Activated CD4-positive, alpha-beta T cell treated with anti-CD3 and anti-CD28 coated beads, Interleukin-10, Interleukin-2, amounts not matched to agents 100 ng/mL and 50 ng/mL, durations not matched to agents 16 hours and 8 hours (primary cell): Measurements from ENCODE around the gene LGR6.

Experiments used
- DNase-seq: peaks from one replicate; pipeline ENCODE4 v3.0.0-alpha.2; 2020

LGR6 gene

DNA sequence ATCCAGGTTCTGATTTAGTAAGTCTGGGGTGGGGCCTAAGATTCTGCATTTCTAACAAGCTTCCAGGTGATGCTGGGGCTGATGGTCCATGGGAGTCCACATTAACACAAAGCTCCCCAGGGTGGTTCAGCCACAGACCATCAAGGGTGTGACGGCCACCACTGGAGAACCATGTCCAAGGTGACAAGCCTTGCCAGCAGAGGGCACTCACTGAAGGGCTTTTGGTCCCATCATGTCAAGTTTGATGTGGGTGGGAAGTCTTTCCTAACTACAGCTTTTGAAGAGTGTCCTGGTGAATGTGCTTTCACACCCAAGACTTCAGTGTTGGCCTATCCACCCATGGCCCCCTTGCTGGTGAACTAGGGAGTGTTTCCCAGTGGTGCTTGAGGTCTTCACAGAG lies 81.0 kb downstream of the LGR6 start:
- peak; percentile 46 for DNase-seq

DNA sequence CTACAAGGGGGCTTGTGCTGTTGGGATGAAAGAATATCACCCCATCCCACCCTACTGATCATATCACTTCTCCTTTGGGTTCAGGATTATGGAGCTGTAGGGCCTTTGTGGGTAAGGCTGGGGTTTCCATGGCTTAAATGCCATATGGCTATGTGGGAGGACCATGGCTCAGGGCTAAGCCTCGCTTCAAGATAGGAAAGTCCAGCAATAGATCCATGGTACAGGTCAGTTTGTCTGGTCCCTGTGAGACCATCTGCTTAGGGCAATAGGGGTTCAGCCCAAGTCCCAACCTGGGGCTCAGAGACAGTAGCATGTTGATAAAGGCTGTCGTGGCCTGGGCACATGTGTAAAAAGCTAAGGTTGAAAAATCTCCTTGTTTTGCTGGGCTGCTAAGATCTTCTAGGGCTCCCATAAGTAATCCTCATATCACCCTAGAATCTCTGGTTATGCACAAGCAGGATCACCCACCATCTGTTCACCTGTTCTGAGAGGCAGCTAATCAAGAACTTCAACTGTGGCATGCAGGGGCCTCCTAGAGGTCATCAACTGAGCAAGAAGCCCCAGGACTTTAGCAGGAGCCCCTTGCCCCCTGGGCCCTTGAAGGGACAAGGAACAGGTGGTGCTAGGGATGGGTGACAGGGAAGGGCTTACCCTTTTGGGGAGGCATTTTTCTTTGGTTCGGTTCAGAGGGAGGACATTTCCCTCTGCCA lies 81.6 kb downstream of the LGR6 start:
- no peak for DNase-seq

DNA sequence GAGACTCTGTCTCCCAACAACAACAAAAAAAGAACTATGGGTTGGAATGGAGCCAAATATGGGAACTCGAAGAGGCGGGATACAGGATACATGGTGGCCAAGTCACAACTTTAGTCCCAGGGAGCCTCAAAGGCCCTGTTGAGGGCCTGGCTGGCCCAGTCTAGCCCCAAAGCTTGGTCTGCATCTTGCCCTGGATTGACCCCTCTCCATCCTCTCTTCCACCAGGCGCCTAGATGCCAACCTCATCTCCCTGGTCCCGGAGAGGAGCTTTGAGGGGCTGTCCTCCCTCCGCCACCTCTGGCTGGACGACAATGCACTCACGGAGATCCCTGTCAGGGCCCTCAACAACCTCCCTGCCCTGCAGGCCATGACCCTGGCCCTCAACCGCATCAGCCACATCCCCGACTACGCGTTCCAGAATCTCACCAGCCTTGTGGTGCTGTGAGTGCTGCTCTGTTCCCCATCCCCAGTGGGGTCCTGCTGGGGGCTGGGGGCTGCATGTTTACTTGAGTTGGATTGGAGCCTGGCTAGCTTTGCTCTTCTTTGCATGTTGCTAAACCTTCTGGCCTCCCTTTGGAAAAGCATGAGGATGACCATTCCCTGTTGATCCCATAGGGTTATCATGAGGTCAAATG lies 82.6 kb downstream of the LGR6 start:
- no peak for DNase-seq

DNA sequence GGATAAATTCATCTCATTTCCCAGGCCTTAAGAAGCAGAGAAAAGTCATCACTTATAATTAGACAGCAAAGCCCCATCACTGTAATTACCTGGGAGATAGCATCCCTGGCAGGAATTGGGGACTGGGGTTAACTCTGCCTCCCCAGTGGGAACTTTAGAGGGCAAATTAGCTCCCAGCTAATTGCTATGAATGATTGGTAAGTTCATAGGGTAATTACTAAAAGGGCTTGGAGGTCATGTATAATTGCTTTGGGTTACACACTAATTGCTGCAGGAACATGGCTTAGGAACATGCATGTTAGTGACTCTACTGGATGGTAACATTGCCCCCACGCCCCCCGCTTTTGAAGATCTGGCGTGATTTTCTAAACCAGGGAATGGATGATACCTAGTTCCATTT lies 83.3 kb downstream of the LGR6 start:
- no peak for DNase-seq

DNA sequence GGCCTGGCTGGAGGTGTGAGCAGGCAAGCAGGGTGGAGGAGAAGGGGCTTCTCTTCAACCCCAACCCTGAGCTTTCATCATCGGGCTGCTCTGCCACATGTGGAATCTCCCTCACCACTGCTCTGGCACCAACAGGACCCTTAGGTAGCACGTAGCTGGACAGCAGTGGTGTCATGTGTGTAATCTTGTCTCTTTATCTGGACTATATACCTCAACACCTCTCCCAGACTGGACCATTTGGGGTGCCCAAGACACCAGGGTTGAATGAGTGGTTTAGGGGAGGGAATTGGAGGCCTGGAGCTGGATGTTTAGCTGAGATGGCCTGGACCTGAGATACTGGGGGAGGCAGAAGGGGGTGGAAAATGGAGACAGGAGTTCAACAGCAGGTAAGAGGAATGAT lies 85.2 kb downstream of the LGR6 start:
- DNase-seq = no peak

DNA sequence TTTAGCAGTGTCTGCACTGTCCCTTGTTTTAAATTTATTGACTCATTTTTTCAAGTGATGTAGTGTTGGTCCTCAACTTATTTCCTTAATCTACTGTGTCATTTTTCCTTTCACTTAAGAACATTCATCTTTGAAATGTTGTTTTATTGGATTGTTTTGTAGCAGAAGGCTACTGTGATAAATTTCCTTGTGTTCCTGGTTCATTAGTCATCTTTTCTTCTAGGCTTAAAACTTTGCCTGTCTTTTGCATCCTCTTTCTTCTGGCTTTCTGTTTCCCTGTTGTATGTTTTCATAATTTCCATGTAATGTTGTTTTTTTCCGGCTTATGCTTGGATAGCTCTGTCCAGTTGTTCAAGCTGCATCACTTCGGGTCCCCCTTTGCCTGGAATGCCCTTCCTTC lies 86.2 kb downstream of the LGR6 start:
- DNase-seq = no peak

DNA sequence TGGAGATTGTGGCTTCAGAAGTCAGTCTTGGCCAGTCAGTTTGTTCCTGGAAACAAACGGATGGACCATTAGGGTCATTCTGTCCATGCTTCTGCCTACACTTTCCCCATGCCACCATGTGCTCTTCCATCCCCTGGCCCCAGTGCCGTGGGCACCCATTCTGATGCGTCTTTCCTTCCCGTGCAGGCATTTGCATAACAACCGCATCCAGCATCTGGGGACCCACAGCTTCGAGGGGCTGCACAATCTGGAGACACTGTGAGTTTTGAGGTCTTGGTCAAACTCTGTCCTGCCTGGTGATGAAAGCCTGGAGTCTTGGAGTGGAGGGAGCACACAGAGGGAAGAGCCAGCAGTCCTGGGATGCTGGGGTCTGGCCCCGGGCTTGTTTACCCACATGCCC lies 87.0 kb downstream of the LGR6 start:
- DNase-seq = no peak

DNA sequence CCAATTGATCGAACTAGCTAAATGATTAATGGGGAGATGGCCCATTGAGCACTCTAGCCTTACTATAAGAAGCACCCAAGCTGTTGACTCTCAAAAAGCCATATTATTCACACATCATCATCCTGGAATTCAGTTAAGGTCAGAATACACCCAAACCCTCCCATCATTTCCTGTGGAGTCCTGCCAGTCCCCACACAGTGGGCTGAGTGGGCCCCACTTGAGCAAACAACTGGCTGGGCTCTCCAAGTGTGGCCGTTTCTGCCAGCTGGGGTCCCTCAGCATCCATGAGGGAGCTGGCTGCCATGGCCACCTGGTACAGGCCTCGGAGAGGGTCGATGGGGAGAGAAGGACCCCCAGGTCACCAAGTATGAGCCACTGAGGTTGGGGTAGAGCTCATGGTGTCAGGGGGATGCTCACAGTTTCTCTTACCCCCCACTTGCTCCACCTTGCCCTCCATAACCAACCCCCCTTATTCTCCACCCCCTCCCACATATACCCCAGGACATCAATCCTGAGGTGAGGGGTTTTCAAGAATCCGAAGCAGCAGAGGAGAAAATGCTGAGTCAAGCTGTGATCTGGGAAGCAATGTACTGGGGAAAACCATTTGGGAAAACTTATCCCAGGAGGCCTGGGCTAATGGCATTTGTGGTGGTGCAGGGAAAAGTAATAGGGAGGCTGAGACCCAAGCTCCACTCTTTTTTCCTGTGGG lies 87.9 kb downstream of the LGR6 start:
- no peak for DNase-seq

DNA sequence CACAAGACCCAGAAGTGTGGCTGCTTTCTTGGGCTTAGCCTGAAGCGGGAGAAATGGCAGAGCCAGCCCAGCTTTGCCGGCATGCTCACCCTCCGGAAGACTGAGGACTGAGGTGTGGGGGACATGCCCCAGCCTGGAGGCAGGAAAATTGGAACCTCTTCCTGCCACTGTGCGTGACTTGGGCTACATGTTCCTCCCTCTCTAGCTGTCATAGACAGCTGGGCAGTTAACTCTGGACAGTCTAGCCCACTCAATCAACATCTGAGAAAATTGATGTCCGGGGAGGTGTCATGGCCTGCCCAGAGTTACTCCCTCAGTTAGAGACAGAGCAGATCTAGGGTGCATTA lies 88.4 kb downstream of the LGR6 start:
- DNase-seq = no peak

DNA sequence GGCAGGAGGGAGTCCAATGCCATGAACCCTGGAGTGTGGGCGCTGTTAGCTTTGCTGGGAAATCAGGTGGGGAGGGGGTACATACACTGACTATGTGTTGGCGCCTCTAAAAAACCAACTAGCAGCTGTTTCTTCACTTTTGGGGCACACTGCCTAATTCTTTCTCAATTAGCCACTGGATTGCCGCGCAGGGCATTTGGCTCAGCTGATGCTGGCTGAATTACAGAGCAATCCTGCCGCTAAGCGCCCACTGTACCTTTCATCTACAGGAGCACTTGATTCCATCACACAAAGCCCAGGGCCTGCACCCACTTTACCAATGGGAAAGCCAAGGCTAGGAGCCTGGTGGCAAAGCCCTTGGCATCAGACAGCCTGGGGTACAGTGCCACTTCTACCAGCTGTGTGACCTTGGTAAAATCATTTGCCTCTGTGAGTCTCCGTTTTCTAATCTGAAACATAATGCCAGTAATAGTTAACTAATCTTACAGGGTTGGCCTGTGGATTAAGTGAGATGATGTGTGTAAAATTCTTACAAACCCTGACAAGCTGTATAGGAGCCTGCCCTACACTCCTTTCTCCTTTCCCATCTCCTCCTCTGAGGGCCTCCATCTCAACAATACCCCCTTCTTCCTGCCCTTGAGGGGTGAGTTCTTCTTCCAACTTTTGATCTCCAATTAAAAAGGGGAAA lies 89.1 kb downstream of the LGR6 start:
- DNase-seq = no peak

DNA sequence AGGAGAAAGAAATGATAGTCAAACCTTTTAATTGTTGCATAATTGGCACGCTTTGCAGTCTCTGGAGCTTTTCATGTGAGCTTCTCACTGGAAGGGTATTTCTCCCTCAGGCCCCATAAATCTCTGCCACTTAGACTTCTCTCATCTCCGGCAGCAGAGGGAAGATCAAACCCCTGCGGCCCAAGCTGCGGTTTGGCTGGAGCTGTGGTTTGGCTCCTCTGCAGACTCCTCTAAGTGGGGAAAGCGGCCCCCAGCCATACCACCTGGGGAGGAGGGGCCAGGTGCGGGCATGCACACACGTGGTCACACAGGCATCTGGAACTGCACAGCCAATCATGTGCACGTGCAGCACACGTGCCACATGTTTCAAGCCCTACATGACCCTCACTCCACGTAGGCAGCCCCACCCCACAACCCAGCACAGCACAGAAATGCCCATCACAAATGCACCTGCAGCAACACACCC lies 89.8 kb downstream of the LGR6 start:
- DNase-seq = no peak

DNA sequence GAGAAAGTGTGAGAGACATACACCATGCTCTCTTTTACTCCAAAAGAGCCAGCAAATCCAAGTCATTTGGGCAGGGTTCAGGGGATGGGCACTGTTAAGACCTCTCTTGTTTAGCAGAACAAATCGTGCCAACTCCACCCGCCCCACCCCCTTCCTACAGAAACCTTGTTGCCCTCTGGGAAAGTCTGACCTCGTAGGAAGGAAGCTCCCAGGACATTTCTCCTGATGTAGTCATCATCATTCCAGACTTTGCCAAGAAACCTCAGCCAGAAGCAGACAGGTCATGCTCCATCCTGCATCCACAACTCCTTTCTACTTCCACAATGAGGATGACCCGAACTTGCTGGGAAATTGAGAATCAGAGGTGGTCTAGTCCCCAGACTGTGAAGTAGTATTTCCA lies 90.4 kb downstream of the LGR6 start:
- DNase-seq = no peak

DNA sequence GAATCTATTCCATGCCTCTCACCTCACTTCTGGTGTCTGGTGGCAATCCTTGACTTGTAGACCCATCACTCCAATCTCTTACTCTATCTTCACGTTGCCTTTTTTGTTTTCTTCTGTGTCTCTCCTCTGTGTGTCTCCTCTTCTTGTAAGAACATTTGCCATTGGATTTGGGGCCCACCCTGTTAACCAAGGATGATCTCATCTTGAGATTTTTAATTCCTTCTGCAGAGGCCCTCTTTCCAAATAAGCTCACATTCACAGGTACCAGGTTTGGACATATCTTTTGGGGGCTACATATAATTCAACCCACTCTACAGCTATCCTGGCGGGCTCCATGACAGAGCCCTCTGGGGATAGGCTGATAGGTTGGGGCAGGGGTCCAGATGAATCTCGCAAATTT lies 92.3 kb downstream of the LGR6 start:
- no peak for DNase-seq

DNA sequence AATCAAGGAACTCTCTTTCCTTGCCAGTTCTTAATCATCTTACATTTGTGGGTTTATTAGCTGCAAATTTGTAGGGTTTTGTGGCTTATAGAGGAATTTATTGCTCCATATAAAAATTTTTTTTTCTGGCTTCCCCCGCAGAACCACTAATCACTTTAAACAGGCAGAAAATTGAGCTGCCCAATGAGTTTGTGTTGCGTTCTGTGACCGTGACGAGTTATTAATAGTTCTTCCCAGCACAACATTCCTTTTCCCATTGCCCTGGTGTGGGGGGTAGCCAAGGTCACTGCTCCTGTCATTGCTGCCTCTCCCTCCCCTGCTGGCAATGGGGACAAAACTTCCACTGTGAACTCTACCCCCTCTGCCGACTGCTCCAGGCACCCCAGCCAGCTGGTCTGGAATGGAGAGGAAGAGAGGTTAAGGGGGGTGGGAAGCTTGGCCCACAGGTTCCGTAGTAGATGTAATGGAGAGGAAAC lies 93.1 kb downstream of the LGR6 start:
- DNase-seq = no peak

DNA sequence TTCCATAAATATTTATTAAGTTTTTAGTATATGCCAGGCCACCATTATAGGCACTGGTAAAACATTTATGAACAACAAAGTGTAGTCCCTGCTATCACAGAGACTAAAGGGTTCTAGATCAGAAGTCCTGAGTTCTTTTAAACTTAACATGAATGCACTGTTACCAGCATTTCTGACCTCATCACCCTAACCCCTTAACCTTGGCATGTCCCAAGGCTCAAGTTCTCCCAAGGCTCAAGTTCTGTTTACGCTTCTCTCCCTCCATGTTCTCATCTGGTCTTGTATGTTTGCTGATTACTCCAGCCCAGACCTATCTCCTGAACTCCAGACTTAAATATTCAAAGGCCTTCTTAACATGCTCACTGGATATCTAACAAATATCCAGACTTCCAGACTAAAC lies 93.6 kb downstream of the LGR6 start:
- no peak for DNase-seq

DNA sequence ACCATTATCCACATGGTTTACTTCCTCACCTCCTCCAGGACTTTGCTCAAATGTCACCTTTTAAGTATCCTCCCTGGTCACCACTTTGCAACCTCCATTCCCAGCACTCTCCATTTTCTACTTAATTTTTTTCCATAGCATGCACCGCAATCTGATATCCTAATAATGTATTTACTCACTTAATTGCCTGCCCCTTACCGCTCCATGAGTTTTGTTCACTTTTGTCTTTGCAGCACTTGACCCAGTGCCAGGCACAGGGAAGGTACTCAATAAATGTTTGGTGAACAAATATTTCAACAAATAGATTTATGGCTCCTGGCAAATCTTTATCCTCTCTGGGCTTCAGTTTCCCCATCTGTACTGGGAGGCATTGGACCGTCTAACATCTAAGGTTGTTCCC lies 94.6 kb downstream of the LGR6 start:
- DNase-seq = no peak

DNA sequence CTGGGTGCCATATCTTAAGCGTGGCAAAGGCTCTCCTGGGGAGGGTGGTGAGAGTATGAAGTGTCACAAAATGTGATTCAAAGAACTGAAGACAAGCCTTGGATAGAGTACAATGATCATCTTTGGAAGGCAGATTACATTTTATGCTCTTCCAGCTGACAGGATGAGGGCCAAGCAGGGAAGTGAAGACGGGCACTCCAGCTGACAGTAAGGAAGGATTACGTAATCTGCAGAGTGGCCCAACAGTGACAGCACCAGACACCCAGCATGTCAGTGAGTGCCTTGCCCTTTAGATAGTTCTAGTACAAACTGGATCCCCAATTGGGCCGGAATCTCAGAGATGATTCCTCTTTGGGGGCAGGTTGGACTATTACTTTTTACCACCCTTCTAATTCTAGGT lies 95.4 kb downstream of the LGR6 start:
- no peak for DNase-seq

DNA sequence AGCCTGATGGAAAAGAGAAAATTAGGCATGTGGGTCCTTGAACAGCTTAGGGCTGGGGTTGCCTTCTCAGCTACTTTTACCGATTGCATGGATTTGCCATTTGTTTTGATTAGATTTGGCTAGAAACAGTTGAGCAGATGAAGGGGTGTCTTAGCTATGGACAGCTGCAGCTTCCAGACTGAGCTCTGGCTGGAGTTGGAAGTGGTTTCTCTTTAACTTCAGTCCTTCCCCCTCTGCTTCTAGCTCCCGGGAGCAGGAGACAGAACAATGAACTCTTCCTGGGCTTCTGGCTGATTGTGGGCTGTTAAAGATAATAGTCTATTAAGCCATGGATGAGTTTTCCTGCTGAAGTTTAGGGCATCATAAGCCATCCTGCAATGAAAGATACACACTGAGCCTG lies 97.4 kb downstream of the LGR6 start:
- DNase-seq = no peak

DNA sequence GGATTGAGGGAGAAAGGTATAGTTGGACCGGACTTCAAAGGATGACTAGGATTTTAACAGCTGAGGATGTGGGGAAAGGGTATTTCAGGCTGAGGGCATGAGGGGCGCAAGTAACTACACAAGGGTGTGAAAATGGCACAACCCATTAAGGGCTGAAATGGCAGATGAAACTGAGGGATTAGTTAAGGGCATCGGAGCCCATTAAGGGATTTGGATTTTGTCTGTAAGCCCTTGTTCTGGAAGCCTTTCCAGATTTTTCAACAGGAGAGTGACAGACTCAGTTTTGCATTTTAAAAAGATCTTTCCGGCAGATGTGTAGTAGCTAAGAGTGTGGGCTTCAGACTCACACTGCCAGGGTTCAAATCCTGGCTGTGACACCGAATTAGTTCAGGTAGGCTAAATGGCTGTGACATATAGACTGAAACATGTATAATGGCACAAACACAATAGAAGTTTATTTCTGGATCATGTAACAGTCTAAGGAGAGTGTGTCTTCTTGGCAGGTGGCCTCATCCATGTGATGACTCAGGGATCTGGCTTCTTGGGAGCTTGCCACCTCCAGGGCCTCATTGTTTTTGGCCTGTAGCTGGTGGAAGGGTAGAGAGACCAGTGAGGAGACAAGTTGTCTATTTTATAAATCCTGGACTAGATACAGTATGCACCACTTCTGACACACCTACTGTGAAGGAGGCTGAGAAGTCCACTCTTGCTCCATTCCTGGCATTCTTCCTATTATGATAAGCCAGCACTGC lies 98.5 kb downstream of the LGR6 start:
- DNase-seq = no peak

DNA sequence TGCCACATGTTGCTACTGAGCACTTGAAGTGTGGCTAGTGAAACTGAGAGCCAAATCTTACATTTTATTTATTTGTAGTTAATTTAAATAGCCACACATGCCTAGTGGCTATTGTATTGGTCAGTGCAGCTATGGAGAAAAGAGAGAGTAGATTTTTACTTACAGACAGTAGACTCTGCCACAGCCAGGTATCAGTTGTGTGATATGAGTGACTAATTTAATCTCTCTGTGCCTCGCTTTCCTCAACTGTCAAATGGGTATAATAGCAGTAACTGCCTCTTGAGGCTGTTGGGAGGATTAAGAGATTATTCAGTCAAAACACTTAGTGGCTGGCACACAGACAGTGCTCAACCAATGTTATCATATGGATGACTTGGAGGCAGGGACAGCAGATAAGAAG lies 99.2 kb downstream of the LGR6 start:
- DNase-seq = no peak

DNA sequence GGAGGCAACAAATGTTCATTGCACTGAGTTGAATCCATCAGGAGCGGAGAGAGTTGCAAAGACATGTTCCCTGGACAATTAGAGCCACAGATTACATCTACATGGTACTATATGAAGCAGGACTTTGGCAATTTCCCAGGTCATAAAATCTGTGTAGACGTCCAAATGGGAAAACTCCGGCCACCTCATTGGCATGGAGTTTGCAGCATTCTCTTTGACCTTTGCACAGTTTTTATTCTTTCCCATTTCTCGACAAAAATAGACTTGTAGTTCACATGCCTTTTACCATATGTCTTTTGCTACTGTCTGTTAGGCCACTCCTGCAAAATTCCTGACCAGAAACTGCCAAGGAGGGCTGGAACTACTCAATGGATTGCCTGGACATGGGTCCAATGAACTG lies 100.0 kb downstream of the LGR6 start:
- no peak for DNase-seq

DNA sequence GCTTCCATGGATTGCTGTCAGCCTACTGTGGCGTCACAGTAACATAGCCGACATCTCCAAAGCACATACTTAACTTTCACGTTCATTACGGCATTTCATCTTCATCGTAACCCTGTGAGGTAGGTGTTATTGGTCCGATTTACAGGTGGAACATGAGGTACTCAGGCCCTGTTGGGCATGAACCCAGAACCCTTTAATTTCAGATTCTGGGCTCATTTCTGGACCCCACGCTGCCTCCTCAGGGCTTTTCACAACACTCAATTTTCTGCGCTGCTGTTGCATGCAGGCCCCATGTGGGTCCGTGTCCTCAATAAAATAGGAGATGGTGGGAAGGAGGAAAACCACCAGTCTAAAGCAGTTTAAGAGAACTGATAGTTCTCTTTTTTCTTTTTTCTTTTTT lies 108.6 kb downstream of the LGR6 start:
- DNase-seq = no peak

DNA sequence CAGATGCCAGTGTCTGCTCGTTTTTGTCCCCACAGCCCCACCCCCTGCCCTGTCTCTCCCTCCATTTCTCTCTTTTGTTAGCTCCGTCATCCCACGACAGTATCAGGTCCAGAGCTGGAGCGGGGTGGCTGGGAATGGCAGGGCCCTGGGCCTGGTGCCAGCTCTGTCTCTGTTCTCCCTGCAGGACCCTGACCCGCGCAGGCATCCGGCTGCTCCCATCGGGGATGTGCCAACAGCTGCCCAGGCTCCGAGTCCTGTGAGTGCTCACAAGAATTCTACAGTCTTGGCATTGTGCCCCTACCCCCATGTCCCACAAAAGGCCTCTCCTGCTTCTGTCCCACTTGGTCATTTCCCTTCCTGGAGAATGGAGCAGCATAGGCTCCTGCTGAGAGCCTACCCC lies 110.8 kb downstream of the LGR6 start:
- no peak for DNase-seq
